Rectal smooth muscle tissue (tissue), 1 donor: ENCODE measurements around the gene DHX9.

Experiments
- H3K27ac ChIP-seq: one replicate; pipeline ENCODE4 v1.7.0; 2013; ENCODE audit warnings: low read depth, low read length, inconsistent platforms
- H3K27me3 ChIP-seq: one replicate; pipeline ENCODE4 v1.7.0; 2013; ENCODE audit warnings: low read length; ENCODE audit not compliant: control insufficient read depth, insufficient read depth
- H3K36me3 ChIP-seq: one replicate; pipeline ENCODE4 v1.7.0; 2013; ENCODE audit warnings: low read length; ENCODE audit not compliant: control insufficient read depth, insufficient read depth
- H3K4me1 ChIP-seq: one replicate; pipeline ENCODE4 v1.7.0; 2013; ENCODE audit warnings: low read length; ENCODE audit not compliant: control insufficient read depth, insufficient read depth
- H3K4me3 ChIP-seq: one replicate; pipeline ENCODE4 v1.7.0; 2013; ENCODE audit warnings: low read length
- H3K9ac ChIP-seq: one replicate; pipeline ENCODE4 v1.7.0; 2013; ENCODE audit warnings: low read length

Gene DHX9

GRCh38 chr1:182909578-182909977 lies 70.4 kb downstream of the DHX9 start:
- Histone ChIP-seq H3K27me3 (no peaks in the 10 kb centered on the region), H3K36me3 (no peaks in the 10 kb centered on the region), H3K9ac (no peak overlapping the region), H3K27ac (no peak overlapping the region), H3K4me3 (no peak overlapping the region), H3K4me1 (no peaks in the 10 kb centered on the region)

GRCh38 chr1:182910143-182910542 lies 71.0 kb downstream of the DHX9 start:
- H3K9ac ChIP-seq = no peak overlapping the region
- H3K36me3 ChIP-seq = no peaks in the 10 kb centered on the region
- H3K4me1 ChIP-seq = no peaks in the 10 kb centered on the region
- H3K27me3 ChIP-seq = no peaks in the 10 kb centered on the region
- no peak overlapping the region for H3K4me3 ChIP-seq
- H3K27ac ChIP-seq = no peak overlapping the region

- no peak overlapping the region for H3K9ac ChIP-seq
Observed at GRCh38 chr1:182913401-182913800, 74.3 kb downstream of the DHX9 start.

GRCh38 chr1:182917378-182917777 lies 78.2 kb downstream of the DHX9 start:
- Histone ChIP-seq H3K4me3 (no peak overlapping the region), H3K27ac (no peak overlapping the region), H3K9ac (no peak overlapping the region), H3K36me3 (no peaks in the 10 kb centered on the region), H3K27me3 (no peaks in the 10 kb centered on the region), H3K4me1 (no peaks in the 10 kb centered on the region)

More at GRCh38 chr1:182913401-182913800, 74.3 kb downstream of the DHX9 start:
- H3K27me3 ChIP-seq = no peaks in the 10 kb centered on the region
- H3K27ac ChIP-seq = no peak overlapping the region
- H3K4me1 ChIP-seq = no peaks in the 10 kb centered on the region
- no peaks in the 10 kb centered on the region for H3K36me3 ChIP-seq
- H3K4me3 ChIP-seq = no peak overlapping the region

- no peak overlapping the region for H3K27ac ChIP-seq
- no peaks in the 10 kb centered on the region for H3K27me3 ChIP-seq
- H3K4me3 ChIP-seq = no peak overlapping the region
- H3K4me1 ChIP-seq = no peaks in the 10 kb centered on the region
- H3K36me3 ChIP-seq = no peaks in the 10 kb centered on the region
- no peak overlapping the region for H3K9ac ChIP-seq
Observed at GRCh38 chr1:182925661-182926060, 86.5 kb downstream of the DHX9 start.

- Histone ChIP-seq H3K36me3 (no peaks in the 10 kb centered on the region), H3K9ac (no peak overlapping the region), H3K27ac (no peak overlapping the region), H3K4me1 (no peaks in the 10 kb centered on the region), H3K4me3 (no peak overlapping the region), H3K27me3 (no peaks in the 10 kb centered on the region)
Observed at GRCh38 chr1:182927693-182928433, 88.7 kb downstream of the DHX9 start.

- Histone ChIP-seq H3K27ac (no peak overlapping the region), H3K36me3 (no peaks in the 10 kb centered on the region), H3K27me3 (no peaks in the 10 kb centered on the region), H3K4me1 (no peaks in the 10 kb centered on the region), H3K4me3 (no peak overlapping the region), H3K9ac (no peak overlapping the region)
Observed at GRCh38 chr1:182930985-182931384, 91.8 kb downstream of the DHX9 start.

GRCh38 chr1:182935716-182936115 lies 96.6 kb downstream of the DHX9 start:
- H3K27me3 ChIP-seq = no peaks in the 10 kb centered on the region
- H3K27ac ChIP-seq = no peak overlapping the region
- no peaks in the 10 kb centered on the region for H3K36me3 ChIP-seq
- no peak overlapping the region for H3K9ac ChIP-seq
- no peak overlapping the region for H3K4me3 ChIP-seq
- H3K4me1 ChIP-seq = no peaks in the 10 kb centered on the region
